HEK293T (cell line): ENCODE data around the gene PKNOX2.

ENCODE experiments used
- CTCF ChIA-PET: fragments of 350-600 bp; formaldehyde crosslinking; extraction: SDS; loops from one replicate; lab custom pipeline; 2021; ENCODE audit warnings: antibody characterized with exemption, inconsistent platforms; lab: Yijun Ruan, JAX
- POLR2A ChIA-PET: fragments of 350-600 bp; formaldehyde crosslinking; extraction: SDS; loops from one replicate; lab custom pipeline; 2020; ENCODE audit warnings: antibody characterized with exemption, inconsistent platforms; lab: Yijun Ruan, JAX
- DNase-seq: peaks from one replicate; pipeline ENCODE4 v3.0.0; 2012; ENCODE audit warnings: mixed read lengths; ENCODE audit errors: extremely low spot score
- ARNT ChIP-seq: fragments of 450-650 bp; IDR thresholded peaks from 2 replicates; pipeline ENCODE4 v1.6.1; 2017; ENCODE audit warnings: mild to moderate bottlenecking
- BHLHE40 ChIP-seq: fragments of 450-650 bp; IDR thresholded peaks from 2 replicates; pipeline ENCODE4 v1.6.1; 2016; ENCODE audit warnings: mild to moderate bottlenecking, moderate library complexity, borderline replicate concordance
- CTBP1 ChIP-seq: fragments of 450-650 bp; IDR thresholded peaks from 2 replicates; pipeline ENCODE4 v1.6.1; 2016; ENCODE audit warnings: borderline replicate concordance
- ELF4 ChIP-seq: fragments of 450-650 bp; IDR thresholded peaks from 2 replicates; pipeline ENCODE4 v1.6.1; 2017; ENCODE audit warnings: antibody characterized with exemption
- FOXA1 ChIP-seq: fragments of 450-650 bp; IDR thresholded peaks from 2 replicates; pipeline ENCODE4 v1.6.1; 2016; ENCODE audit warnings: mild to moderate bottlenecking
- FOXK2 ChIP-seq: fragments of 450-650 bp; IDR thresholded peaks from 2 replicates; pipeline ENCODE4 v1.6.1; 2016; ENCODE audit warnings: mild to moderate bottlenecking
- FOXM1 ChIP-seq: fragments of 450-650 bp; IDR thresholded peaks from 2 replicates; pipeline ENCODE4 v1.6.1; 2017; ENCODE audit warnings: mild to moderate bottlenecking, borderline replicate concordance
- HDGF ChIP-seq: fragments of 450-650 bp; IDR thresholded peaks from 2 replicates; pipeline ENCODE4 v1.6.1; 2017; ENCODE audit warnings: antibody characterized with exemption, borderline replicate concordance
- L3MBTL2 ChIP-seq: fragments of 450-650 bp; conservative IDR thresholded peaks from 2 replicates; pipeline ENCODE4 v1.6.1; 2016; ENCODE audit warnings: mild to moderate bottlenecking
- LEF1 ChIP-seq: fragments of 450-650 bp; IDR thresholded peaks from 2 replicates; pipeline ENCODE4 v1.6.1; 2017; ENCODE audit warnings: mild to moderate bottlenecking, borderline replicate concordance
- NFRKB ChIP-seq: fragments of 450-650 bp; IDR thresholded peaks from 2 replicates; pipeline ENCODE4 v1.6.1; 2016; ENCODE audit warnings: mild to moderate bottlenecking, moderate library complexity
- SP1 ChIP-seq: fragments of 450-650 bp; IDR thresholded peaks from 2 replicates; pipeline ENCODE4 v1.6.1; 2017
- SUZ12 ChIP-seq: fragments of 450-650 bp; IDR thresholded peaks from 2 replicates; pipeline ENCODE4 v1.6.1; 2016; ENCODE audit warnings: mild to moderate bottlenecking
- TARDBP ChIP-seq: fragments of 450-650 bp; IDR thresholded peaks from 2 replicates; pipeline ENCODE4 v1.6.1; 2016
- ZNF384 ChIP-seq: fragments of 450-650 bp; IDR thresholded peaks from 2 replicates; pipeline ENCODE4 v1.6.1; 2016
- TF ChIP-seq, protein P1 (sequence below): fragments of 450-650 bp; IDR thresholded peaks from 2 replicates; pipeline ENCODE4 v1.6.1; 2016

The PKNOX2 gene

DNA sequence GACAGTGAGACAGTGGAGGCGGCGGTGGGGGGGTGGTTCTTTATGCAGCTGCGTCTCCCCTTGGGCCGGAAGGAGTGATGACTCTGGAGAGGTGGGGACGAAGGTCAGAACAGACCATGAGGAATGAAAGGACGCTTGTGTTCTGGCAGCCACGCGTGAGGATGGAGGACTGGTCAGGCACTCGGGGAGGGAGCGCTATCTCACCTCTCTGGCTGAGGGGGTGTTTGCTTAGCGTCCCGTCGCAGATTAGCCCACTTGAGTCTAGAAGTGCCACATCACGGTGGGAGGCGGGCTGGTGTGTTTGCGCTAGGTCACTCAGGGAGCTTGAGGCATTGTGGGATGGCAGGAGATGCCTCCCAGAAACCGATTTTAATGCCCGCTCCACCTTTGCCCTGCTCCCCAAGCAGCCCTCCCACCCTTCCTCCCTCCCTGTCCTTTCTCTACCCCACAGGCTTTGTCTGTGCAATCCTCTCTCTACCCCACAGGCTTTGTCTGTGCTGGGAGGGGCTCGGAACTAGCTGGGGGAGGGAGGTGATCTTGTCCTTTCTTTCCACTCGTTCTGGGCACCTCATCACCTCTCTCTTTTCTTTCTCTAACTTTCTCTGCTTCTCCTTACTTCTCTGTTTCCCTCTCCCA is 97.8 kb downstream of the PKNOX2 start:
- TF ChIP-seq NFRKB (no peak), ELF4 (no peak), LEF1 (no peak), FOXK2 (no peak), SUZ12 (no peak), FOXM1 (no peak), BHLHE40 (no peak), SP1 (no peak), CTBP1 (no peak), HDGF (no peak)
- TF ChIP-seq, protein P1, sequence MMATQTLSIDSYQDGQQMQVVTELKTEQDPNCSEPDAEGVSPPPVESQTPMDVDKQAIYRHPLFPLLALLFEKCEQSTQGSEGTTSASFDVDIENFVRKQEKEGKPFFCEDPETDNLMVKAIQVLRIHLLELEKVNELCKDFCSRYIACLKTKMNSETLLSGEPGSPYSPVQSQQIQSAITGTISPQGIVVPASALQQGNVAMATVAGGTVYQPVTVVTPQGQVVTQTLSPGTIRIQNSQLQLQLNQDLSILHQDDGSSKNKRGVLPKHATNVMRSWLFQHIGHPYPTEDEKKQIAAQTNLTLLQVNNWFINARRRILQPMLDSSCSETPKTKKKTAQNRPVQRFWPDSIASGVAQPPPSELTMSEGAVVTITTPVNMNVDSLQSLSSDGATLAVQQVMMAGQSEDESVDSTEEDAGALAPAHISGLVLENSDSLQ: no peak
- CTCF ChIA-PET: no interaction called here
- DNase-seq: no peak
- POLR2A ChIA-PET: no interaction called here

DNA sequence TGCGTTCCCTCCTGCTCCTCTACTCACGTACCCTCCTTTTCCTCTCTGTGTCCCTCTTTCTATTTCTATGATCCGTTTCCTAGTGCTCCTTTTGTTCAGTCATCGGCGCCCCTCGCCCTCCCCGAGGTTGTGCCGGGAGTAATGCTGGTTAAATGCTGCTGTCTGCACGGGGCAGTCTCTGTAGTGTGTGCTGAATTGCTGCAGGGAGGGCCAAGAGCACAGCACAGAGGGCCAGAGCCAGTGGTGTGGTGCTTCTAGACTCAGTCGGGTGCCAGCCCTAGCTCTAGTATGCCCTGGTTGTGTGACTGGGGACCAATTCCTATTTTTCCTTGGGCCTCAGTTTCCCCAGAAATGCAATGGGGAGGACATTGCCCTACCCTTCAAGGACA is 98.3 kb downstream of the PKNOX2 start:
- ChIA-PET POLR2A (no interaction called here), CTCF (no interaction called here)
- no peak for DNase-seq
- no peak for TF ChIP-seq SP1
- TF ChIP-seq L3MBTL2: no peak

GRCh38 chr11:125263268-125263790 is 98.8 kb downstream of the PKNOX2 start:
- TF ChIP-seq, protein P1: no peak
- no peak for TF ChIP-seq CTBP1
- no peak for TF ChIP-seq FOXM1
- no peak for TF ChIP-seq L3MBTL2
- TF ChIP-seq HDGF: no peak
- TF ChIP-seq NFRKB: no peak
- TF ChIP-seq ARNT: no peak
- no peak for TF ChIP-seq SUZ12
- TF ChIP-seq FOXK2: no peak
- no peak for TF ChIP-seq SP1
- ChIA-PET CTCF (no interaction called here), POLR2A (no interaction called here)
- peak; percentile 30 for DNase-seq

GRCh38 chr11:125264100-125265022 is 99.8 kb downstream of the PKNOX2 start:
- TF ChIP-seq HDGF (no peak), FOXK2 (no peak), FOXA1 (no peak), SUZ12 (no peak), ARNT (no peak), NFRKB (no peak), BHLHE40 (no peak), CTBP1 (no peak), LEF1 (no peak), ELF4 (no peak), ZNF384 (no peak)
- TF ChIP-seq, protein P1: no peak
- CTCF ChIA-PET: interaction anchor here (1.0 to 1.3 kb wide), 2 partner anchors 82 to 122 kb away, joined by 3 to 5 read pairs; no protein-coding TSS in a partner anchor
- POLR2A ChIA-PET: interaction anchor here (1.5 kb wide), 1 partner anchor 95 kb away, joined by 3 read pairs; no protein-coding TSS in a partner anchor
- no peak for DNase-seq

DNA sequence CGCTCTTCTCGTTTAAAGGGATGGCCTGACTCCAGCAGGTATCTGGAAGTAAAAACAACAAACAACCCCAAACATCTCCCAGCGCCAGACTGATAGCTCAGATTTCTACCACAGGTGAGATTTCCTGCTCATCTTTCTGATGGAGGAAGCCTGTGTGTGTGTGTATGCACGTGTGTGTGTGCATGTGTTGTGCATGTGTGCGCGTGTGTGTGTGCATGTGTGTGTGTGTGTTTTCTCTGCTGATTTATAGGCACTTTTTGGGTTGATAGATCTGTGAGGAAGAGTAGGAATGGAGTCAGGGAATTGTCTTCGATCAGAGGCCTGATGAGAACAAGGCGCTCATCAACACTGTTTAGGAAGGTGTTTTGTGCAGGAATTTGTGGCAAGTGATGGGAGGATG is 103.0 kb downstream of the PKNOX2 start:
- ChIA-PET POLR2A (no interaction called here), CTCF (no interaction called here)
- no peak for TF ChIP-seq NFRKB
- no peak for TF ChIP-seq HDGF
- no peak for DNase-seq

DNA sequence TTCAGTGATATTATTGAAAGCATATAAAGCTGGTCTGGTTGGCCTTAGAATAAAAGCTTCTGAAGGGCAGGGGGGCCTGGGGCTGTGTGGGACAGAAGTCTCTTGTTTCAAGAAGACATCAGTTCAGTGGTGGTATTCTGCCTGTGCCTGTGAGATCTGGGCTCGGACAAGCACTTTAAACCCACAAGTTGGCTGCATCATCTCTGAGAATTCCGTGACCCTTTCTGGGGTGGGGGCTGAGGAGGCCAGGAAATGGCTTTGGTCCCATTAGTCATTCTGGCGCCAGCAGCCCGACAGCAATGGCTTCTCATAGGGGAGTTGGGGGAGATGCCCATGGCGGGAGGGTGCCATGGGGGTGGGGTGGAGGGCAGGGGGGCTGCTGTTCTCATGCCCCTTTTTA is 104.1 kb downstream of the PKNOX2 start:
- CTCF ChIA-PET: no interaction called here
- DNase-seq: no peak
- POLR2A ChIA-PET: no interaction called here
- TF ChIP-seq FOXA1: no peak
- TF ChIP-seq LEF1: no peak
- TF ChIP-seq FOXK2: no peak
- no peak for TF ChIP-seq SUZ12

GRCh38 chr11:125270106-125270505 is 105.6 kb downstream of the PKNOX2 start:
- TF ChIP-seq FOXM1: no peak
- TF ChIP-seq HDGF: no peak
- no peak for TF ChIP-seq CTBP1
- TF ChIP-seq ZNF384: no peak
- no peak for TF ChIP-seq SP1
- no peak for TF ChIP-seq TARDBP
- TF ChIP-seq, protein P1: no peak
- no peak for TF ChIP-seq BHLHE40
- TF ChIP-seq LEF1: no peak
- ChIA-PET CTCF (no interaction called here), POLR2A (no interaction called here)
- DNase-seq: no peak
